ENCODE measurements around the gene ANKRD13D. TPM values are rescaled to one million over a fixed set of nuclear protein-coding genes. Genes with fewer than 3 reads are reported as not detected.

ANKRD13D gene
- total RNA-seq, 1 donor from 2014 or later, result 62.9 TPM

DNA sequence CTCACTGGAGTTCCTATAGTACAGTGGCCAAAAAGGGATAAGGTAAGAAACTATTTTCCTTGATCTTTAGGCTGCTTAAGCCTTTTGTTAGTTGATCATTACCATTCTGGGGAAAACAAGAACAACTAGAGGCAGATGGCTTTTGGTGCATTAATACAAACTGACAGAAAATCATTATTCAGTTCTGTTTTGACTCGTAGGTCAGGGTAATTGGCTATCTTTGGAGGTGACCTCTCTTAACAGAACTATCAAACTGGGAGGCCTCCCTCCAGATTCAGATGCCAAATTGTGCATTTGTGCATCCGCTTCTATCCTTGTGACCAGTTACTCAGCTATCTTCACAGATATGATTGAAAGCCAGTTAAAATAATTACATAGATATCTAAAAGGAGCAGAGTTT, 46.1 kb upstream of the ANKRD13D start:
- intact Hi-C loops (cut with DNase I), result no loop called here
- no peak overlapping the region for H3K27ac ChIP-seq

DNA sequence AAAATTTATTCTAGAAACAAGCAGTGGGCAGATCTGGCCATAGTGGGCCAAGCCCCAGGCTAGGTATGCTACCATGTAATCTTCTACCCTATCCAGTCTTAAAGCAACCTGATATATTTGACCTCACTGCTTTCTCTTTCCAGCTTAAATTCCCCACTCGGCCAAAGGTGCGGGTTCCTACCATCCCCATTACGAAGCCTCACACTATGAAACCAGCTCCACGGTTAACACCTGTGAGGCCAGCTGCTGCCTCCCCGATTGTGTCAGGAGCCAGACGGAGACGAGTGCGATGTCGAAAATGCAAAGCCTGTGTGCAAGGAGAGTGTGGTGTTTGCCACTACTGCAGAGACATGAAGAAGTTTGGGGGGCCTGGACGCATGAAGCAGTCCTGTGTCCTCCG, 44.1 kb upstream of the ANKRD13D start:
- no peaks in the 10 kb centered on the region for H3K9me3 ChIP-seq
- H3K27ac ChIP-seq, result no peak overlapping the region
- H3K36me3 ChIP-seq, result peaks cover 0 to 67% of the 10 kb centered on the region in 2 donors

More for the DNA sequence above, 46.1 kb upstream of the ANKRD13D start:
- no peaks in the 10 kb centered on the region for H3K27me3 ChIP-seq
- no peak overlapping the region for H3K4me3 ChIP-seq
- H3K9me3 ChIP-seq, result no peaks in the 10 kb centered on the region
- DNase-seq (ENCODE audit: extremely low spot score in 2 of 2), result no peak
- TF ChIP-seq POLR2A (IDR thresholded peaks at IDR 0.05), result no peak
- TF ChIP-seq, protein P1, sequence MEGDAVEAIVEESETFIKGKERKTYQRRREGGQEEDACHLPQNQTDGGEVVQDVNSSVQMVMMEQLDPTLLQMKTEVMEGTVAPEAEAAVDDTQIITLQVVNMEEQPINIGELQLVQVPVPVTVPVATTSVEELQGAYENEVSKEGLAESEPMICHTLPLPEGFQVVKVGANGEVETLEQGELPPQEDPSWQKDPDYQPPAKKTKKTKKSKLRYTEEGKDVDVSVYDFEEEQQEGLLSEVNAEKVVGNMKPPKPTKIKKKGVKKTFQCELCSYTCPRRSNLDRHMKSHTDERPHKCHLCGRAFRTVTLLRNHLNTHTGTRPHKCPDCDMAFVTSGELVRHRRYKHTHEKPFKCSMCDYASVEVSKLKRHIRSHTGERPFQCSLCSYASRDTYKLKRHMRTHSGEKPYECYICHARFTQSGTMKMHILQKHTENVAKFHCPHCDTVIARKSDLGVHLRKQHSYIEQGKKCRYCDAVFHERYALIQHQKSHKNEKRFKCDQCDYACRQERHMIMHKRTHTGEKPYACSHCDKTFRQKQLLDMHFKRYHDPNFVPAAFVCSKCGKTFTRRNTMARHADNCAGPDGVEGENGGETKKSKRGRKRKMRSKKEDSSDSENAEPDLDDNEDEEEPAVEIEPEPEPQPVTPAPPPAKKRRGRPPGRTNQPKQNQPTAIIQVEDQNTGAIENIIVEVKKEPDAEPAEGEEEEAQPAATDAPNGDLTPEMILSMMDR (IDR thresholded peaks at IDR 0.05), result no peak
- TF ChIP-seq POLR2AphosphoS5 (IDR thresholded peaks at IDR 0.05; ENCODE audit: insufficient read depth in 1 of 2, low read depth in 1 of 2), result no peak
- peaks cover 0 to 47% of the 10 kb centered on the region in 2 donors for H3K36me3 ChIP-seq
- H3K4me1 ChIP-seq, result peaks cover 50% of the 10 kb centered on the region

GRCh38 chr11:67247946-67248550, 41.1 kb upstream of the ANKRD13D start:
- TF ChIP-seq, protein P1 (IDR thresholded peaks at IDR 0.05), result no peak
- TF ChIP-seq POLR2A (IDR thresholded peaks at IDR 0.05) (no peak), POLR2AphosphoS5 (IDR thresholded peaks at IDR 0.05; ENCODE audit: insufficient read depth in 1 of 2, low read depth in 1 of 2) (no peak)
- H3K27me3 ChIP-seq, result no peaks in the 10 kb centered on the region

More for the DNA sequence above, 44.1 kb upstream of the ANKRD13D start:
- TF ChIP-seq, protein P1 (IDR thresholded peaks at IDR 0.05), result no peak
- no peak for TF ChIP-seq POLR2AphosphoS5 (IDR thresholded peaks at IDR 0.05; ENCODE audit: insufficient read depth in 1 of 2, low read depth in 1 of 2)
- TF ChIP-seq POLR2A (IDR thresholded peaks at IDR 0.05), result no peak
- intact Hi-C loops (cut with DNase I), result no loop called here
- H3K27me3 ChIP-seq, result no peaks in the 10 kb centered on the region
- DNase-seq (ENCODE audit: extremely low spot score in 2 of 2), result no peak
- no peak overlapping the region for H3K4me3 ChIP-seq
- peaks cover 43% of the 10 kb centered on the region for H3K4me1 ChIP-seq

GRCh38 chr11:67248653-67249052, 40.5 kb upstream of the ANKRD13D start:
- Histone ChIP-seq H3K9me3 (no peaks in the 10 kb centered on the region), H3K36me3 (peaks cover 0 to 94% of the 10 kb centered on the region in 2 donors), H3K27me3 (no peaks in the 10 kb centered on the region), H3K4me1 (peaks cover 32% of the 10 kb centered on the region), H3K27ac (peak overlapping the region; percentile 28), H3K4me3 (no peak overlapping the region)
- peak in 1 of 2 donors; percentile 61 for TF ChIP-seq POLR2AphosphoS5 (IDR thresholded peaks at IDR 0.05; ENCODE audit: insufficient read depth in 1 of 2, low read depth in 1 of 2)
- TF ChIP-seq, protein P1 (IDR thresholded peaks at IDR 0.05), result no peak
- DNase-seq (ENCODE audit: extremely low spot score in 2 of 2), result peak in 1 of 2 donors; percentile 96
- intact Hi-C loops (cut with DNase I), result no loop called here

More at GRCh38 chr11:67247946-67248550, 41.1 kb upstream of the ANKRD13D start:
- no peak for DNase-seq (ENCODE audit: extremely low spot score in 2 of 2)
- Histone ChIP-seq H3K9me3 (no peaks in the 10 kb centered on the region), H3K27ac (no peak overlapping the region), H3K36me3 (peaks cover 0 to 93% of the 10 kb centered on the region in 2 donors), H3K4me3 (no peak overlapping the region), H3K4me1 (peaks cover 32% of the 10 kb centered on the region)
- intact Hi-C loops (cut with DNase I), result no loop called here
